ENCODE measurements around the gene MED1. TPM values are rescaled to one million over a fixed set of nuclear protein-coding genes. Genes with fewer than 3 reads are reported as not detected.

The MED1 gene
- total RNA-seq, 4 donors from 2014 or later: 18.8 to 35.9 (median 20.7) TPM

GRCh38 chr17:39462631-39463375, 11.7 kb upstream of the MED1 start:
- TF ChIP-seq CTCF (IDR thresholded peaks at IDR 0.05; ENCODE audit: low read depth): no peak

- no peak for TF ChIP-seq CTCF (IDR thresholded peaks at IDR 0.05; ENCODE audit: low read depth)
These were observed 11.0 kb upstream of the MED1 start for GRCh38 chr17:39461926-39462569.

- no peak for TF ChIP-seq CTCF (IDR thresholded peaks at IDR 0.05; ENCODE audit: low read depth)
These were observed 10.3 kb upstream of the MED1 start, which contains the start of gene CDK12 for GRCh38 chr17:39461113-39461925. Gene CDK12, plus strand, starts transcription at chr17:39461486. Its CDS starts 586 bp downstream, at chr17:39462072.

- TF ChIP-seq CTCF (IDR thresholded peaks at IDR 0.05; ENCODE audit: low read depth): no peak
These were observed 4.9 kb upstream of the MED1 start for GRCh38 chr17:39455919-39456318.

GRCh38 chr17:39450051-39450450, 1.0 kb downstream of the MED1 start:
- TF ChIP-seq CTCF (IDR thresholded peaks at IDR 0.05; ENCODE audit: low read depth): no peak

- no peak for TF ChIP-seq CTCF (IDR thresholded peaks at IDR 0.05; ENCODE audit: low read depth)
These were observed 3.5 kb downstream of the MED1 start for GRCh38 chr17:39447561-39447960.

GRCh38 chr17:39443326-39443725, 7.7 kb downstream of the MED1 start:
- TF ChIP-seq CTCF (IDR thresholded peaks at IDR 0.05; ENCODE audit: low read depth): no peak

Measured in subcutaneous adipose tissue (tissue), 4 donors.